Endothelial cell (in vitro differentiated cells): ENCODE measurements around the gene HOMER2. TPM values are rescaled to one million over a fixed set of nuclear protein-coding genes. Genes with fewer than 3 reads are reported as not detected.

ENCODE experiments used
- DNase-seq: peaks from one replicate; pipeline ENCODE4 v3.0.0; 2021; ENCODE audit warnings: low spot score
- H3K27ac Mint-ChIP-seq: one replicate; pipeline ENCODE4 v1.8.0; 2021; ENCODE audit warnings: mixed read lengths, inconsistent platforms; ENCODE audit not compliant: unreplicated experiment
- H3K27me3 Mint-ChIP-seq: one replicate; pipeline ENCODE4 v1.8.0; 2021; ENCODE audit warnings: mild to moderate bottlenecking, moderate library complexity, mixed read lengths, inconsistent platforms; ENCODE audit not compliant: unreplicated experiment
- H3K36me3 Mint-ChIP-seq: one replicate; pipeline ENCODE4 v1.8.0; 2021; ENCODE audit warnings: mild to moderate bottlenecking, low read depth, mixed read lengths, inconsistent platforms; ENCODE audit not compliant: unreplicated experiment
- H3K4me1 Mint-ChIP-seq: one replicate; pipeline ENCODE4 v1.8.0; 2021; ENCODE audit warnings: mild to moderate bottlenecking, mixed read lengths, inconsistent platforms; ENCODE audit not compliant: unreplicated experiment
- H3K4me3 Mint-ChIP-seq: one replicate; pipeline ENCODE4 v1.8.0; 2021; ENCODE audit warnings: mild to moderate bottlenecking, mixed read lengths, inconsistent platforms; ENCODE audit not compliant: unreplicated experiment
- H3K9me3 Mint-ChIP-seq: one replicate; pipeline ENCODE4 v1.8.0; 2021; ENCODE audit warnings: mixed read lengths, inconsistent platforms; ENCODE audit not compliant: unreplicated experiment
- CTCF ChIP-seq: fragments of 200-600 bp; sonication (generic); IDR thresholded peaks from one replicate; pipeline ENCODE4 v1.5.0; 2021; ENCODE audit warnings: antibody characterized with exemption; ENCODE audit not compliant: unreplicated experiment
- total RNA-seq: library from RNA; stranded (reverse); fragmentation: NEBNext Ultra II Directional; extraction: Animal tissue kit (Norgen Biotek cat#: 25700); gene quantifications from one replicate; pipeline ENCODE4 v1.2.1, GENCODE V29; 2021; ENCODE audit not compliant: unreplicated experiment

HOMER2 gene
- total RNA-seq, 1 donor from 2014 or later = 3.0 TPM

GRCh38 chr15:82847703-82848102, 104.8 kb downstream of the HOMER2 start:
- no peak overlapping the region for H3K27ac Mint-ChIP-seq

GRCh38 chr15:82846621-82847020, 105.9 kb downstream of the HOMER2 start:
- no peak overlapping the region for H3K27ac Mint-ChIP-seq
- DNase-seq = no peak
- TF ChIP-seq CTCF = no peak
- no peak overlapping the region for H3K4me3 Mint-ChIP-seq
- H3K36me3 Mint-ChIP-seq = peaks cover 2% of the 10 kb centered on the region
- peaks cover 5% of the 10 kb centered on the region for H3K27me3 Mint-ChIP-seq
- H3K9me3 Mint-ChIP-seq = no peaks in the 10 kb centered on the region
- H3K4me1 Mint-ChIP-seq = peaks cover 7% of the 10 kb centered on the region

More at GRCh38 chr15:82847703-82848102, 104.8 kb downstream of the HOMER2 start:
- peaks cover 5% of the 10 kb centered on the region for H3K27me3 Mint-ChIP-seq
- peaks cover 2% of the 10 kb centered on the region for H3K36me3 Mint-ChIP-seq
- no peak for TF ChIP-seq CTCF
- H3K4me3 Mint-ChIP-seq = no peak overlapping the region
- DNase-seq = no peak
- no peaks in the 10 kb centered on the region for H3K9me3 Mint-ChIP-seq
- peaks cover 7% of the 10 kb centered on the region for H3K4me1 Mint-ChIP-seq

GRCh38 chr15:82845686-82846085, 106.8 kb downstream of the HOMER2 start:
- no peak for TF ChIP-seq CTCF
- H3K36me3 Mint-ChIP-seq = peaks cover 2% of the 10 kb centered on the region
- peaks cover 7% of the 10 kb centered on the region for H3K4me1 Mint-ChIP-seq
- H3K4me3 Mint-ChIP-seq = no peak overlapping the region
- DNase-seq = no peak
- H3K27ac Mint-ChIP-seq = no peak overlapping the region
- H3K27me3 Mint-ChIP-seq = peaks cover 5% of the 10 kb centered on the region
- H3K9me3 Mint-ChIP-seq = no peaks in the 10 kb centered on the region

- H3K27me3 Mint-ChIP-seq = no peaks in the 10 kb centered on the region
- H3K4me3 Mint-ChIP-seq = no peak overlapping the region
- H3K9me3 Mint-ChIP-seq = no peaks in the 10 kb centered on the region
- H3K36me3 Mint-ChIP-seq = peaks cover 2% of the 10 kb centered on the region
- no peak for TF ChIP-seq CTCF
- H3K4me1 Mint-ChIP-seq = no peaks in the 10 kb centered on the region
- no peak overlapping the region for H3K27ac Mint-ChIP-seq
- DNase-seq = no peak
These were observed 109.0 kb downstream of the HOMER2 start for GRCh38 chr15:82843566-82843965.

GRCh38 chr15:82840166-82840565, 112.4 kb downstream of the HOMER2 start:
- Mint-ChIP-seq H3K4me3 (no peak overlapping the region), H3K36me3 (peaks cover 21% of the 10 kb centered on the region), H3K27me3 (peaks cover 3% of the 10 kb centered on the region), H3K4me1 (peaks cover 11% of the 10 kb centered on the region), H3K9me3 (no peaks in the 10 kb centered on the region), H3K27ac (no peak overlapping the region)
- no peak for DNase-seq
- no peak for TF ChIP-seq CTCF
